IMR-90 (cell line): ENCODE results near the gene FGD5. TPM values are rescaled to one million over a fixed set of nuclear protein-coding genes. Genes with fewer than 3 reads are reported as not detected.

Experiments used
- ATAC-seq: fragments of 200-7000 bp; cut with Tn5 transposase; 2 replicates; pipeline ENCODE4 v1.9.1; 2020; ENCODE audit warnings: low read depth, mild to moderate bottlenecking, moderate library complexity
- BruUV-seq: library from RNA; stranded (reverse); fragments of 400-500 nt; replicated peaks from 2 replicates; lab custom pipeline; 2021; lab: Mats Ljungman, UMichigan
- CTCF ChIA-PET: fragments of 300-600 bp; formaldehyde crosslinking; extraction: SDS; loops from one replicate; lab custom pipeline; 2021; ENCODE audit warnings: antibody characterized with exemption; lab: Yijun Ruan, JAX
- POLR2A ChIA-PET: fragments of 300-600 bp; sonication (Branson Sonifier 250); formaldehyde crosslinking; loops from one replicate; lab custom pipeline; 2022; ENCODE audit warnings: antibody characterized with exemption; ENCODE audit not compliant: unreplicated experiment; lab: Charles Lee
- DNase-seq: peaks from one replicate; pipeline ENCODE4 v3.0.0; 2013
- H2AFZ ChIP-seq: replicated peaks from 2 replicates; pipeline ENCODE3; 2013; ENCODE audit warnings: low read length, mild to moderate bottlenecking; ENCODE audit not compliant: poor library complexity
- H2AK5ac ChIP-seq: 2 replicates; pipeline ENCODE4 v1.6.1; 2013; ENCODE audit warnings: low read depth, low read length, inconsistent platforms
- H2AK9ac ChIP-seq: replicated peaks from 2 replicates; pipeline ENCODE3; 2013; ENCODE audit warnings: mild to moderate bottlenecking, low read depth, low read length, moderate library complexity; ENCODE audit not compliant: poor library complexity
- H2BK120ac ChIP-seq: 2 replicates; pipeline ENCODE4 v1.6.1; 2013; ENCODE audit warnings: low read depth, low read length, inconsistent platforms
- H2BK15ac ChIP-seq: 3 replicates; pipeline ENCODE4 v1.6.1; 2013; ENCODE audit warnings: low read depth, low read length, inconsistent platforms
- H2BK20ac ChIP-seq: 2 replicates; pipeline ENCODE4 v1.6.1; 2013; ENCODE audit warnings: low read depth, mild to moderate bottlenecking, inconsistent platforms, low read length, moderate library complexity
- H2BK5ac ChIP-seq: 2 replicates; pipeline ENCODE4 v1.6.1; 2013; ENCODE audit warnings: mild to moderate bottlenecking, low read depth, low read length, inconsistent platforms; ENCODE audit not compliant: poor library complexity, severe bottlenecking
- H3K14ac ChIP-seq: replicated peaks from 2 replicates; pipeline ENCODE4 v1.6.1; 2013; ENCODE audit warnings: low read depth, low read length, inconsistent platforms
- H3K18ac ChIP-seq: 2 replicates; pipeline ENCODE4 v1.6.1; 2013; ENCODE audit warnings: low read depth, low read length, control low read depth
- H3K23ac ChIP-seq: 2 replicates; pipeline ENCODE4 v1.6.1; 2013; ENCODE audit warnings: low read depth, low read length, inconsistent platforms
- H3K27ac ChIP-seq: 2 replicates; pipeline ENCODE4 v1.5.1; 2013; ENCODE audit warnings: mild to moderate bottlenecking, control low read depth, low read length; ENCODE audit not compliant: insufficient read depth
- H3K27me3 ChIP-seq: 2 replicates; pipeline ENCODE4 v1.6.1; 2013; ENCODE audit warnings: low read length; ENCODE audit not compliant: control insufficient read depth, insufficient read depth
- H3K36me3 ChIP-seq: 2 replicates; pipeline ENCODE4 v1.6.1; 2013; ENCODE audit warnings: low read length, mixed read lengths; ENCODE audit not compliant: control insufficient read depth, insufficient read depth
- H3K4ac ChIP-seq: 2 replicates; pipeline ENCODE4 v1.6.1; 2013; ENCODE audit warnings: low read depth, low read length, inconsistent platforms
- H3K4me1 ChIP-seq: 2 replicates; pipeline ENCODE4 v1.6.1; 2013; ENCODE audit warnings: low read length, mixed read lengths; ENCODE audit not compliant: control insufficient read depth, insufficient read depth
- H3K4me2 ChIP-seq: 2 replicates; pipeline ENCODE4 v1.6.1; 2013; ENCODE audit warnings: low read depth, mild to moderate bottlenecking, control low read depth, low read length, moderate library complexity
- H3K4me3 ChIP-seq: 2 replicates; pipeline ENCODE4 v1.5.1; 2013; ENCODE audit warnings: low read depth, mild to moderate bottlenecking, control low read depth, low read length, moderate library complexity; ENCODE audit not compliant: insufficient read depth
- H3K56ac ChIP-seq: 2 replicates; pipeline ENCODE4 v1.6.1; 2013; ENCODE audit warnings: low read length, inconsistent platforms; ENCODE audit not compliant: insufficient read depth; ENCODE audit errors: extremely low read depth
- H3K79me1 ChIP-seq, 2 experiments: 2 replicates each; pipeline ENCODE4 v1.6.1; 2013; ENCODE audit warnings: low read length in 2 of 2, inconsistent platforms in 1 of 2, low read depth in 1 of 2
- H3K9ac ChIP-seq: 2 replicates; pipeline ENCODE4 v1.6.1; 2013; ENCODE audit warnings: low read depth, low read length, control low read depth
- H3K9me1 ChIP-seq: 2 replicates; pipeline ENCODE4 v1.6.1; 2013; ENCODE audit warnings: low read length, inconsistent platforms; ENCODE audit not compliant: insufficient read depth
- H3K9me3 ChIP-seq: 2 replicates; pipeline ENCODE4 v1.6.1; 2013; ENCODE audit warnings: low read length; ENCODE audit not compliant: control insufficient read depth, insufficient read depth
- H4K20me1 ChIP-seq: 2 replicates; pipeline ENCODE4 v1.6.1; 2013; ENCODE audit warnings: low read length, inconsistent platforms; ENCODE audit not compliant: insufficient read depth
- H4K5ac ChIP-seq: 2 replicates; pipeline ENCODE4 v1.6.1; 2013; ENCODE audit warnings: mild to moderate bottlenecking, low read depth, low read length, control low read depth
- H4K8ac ChIP-seq, 2 experiments: 2 replicates each; pipeline ENCODE4 v1.6.1; 2013; ENCODE audit warnings: low read depth in 2 of 2, low read length in 2 of 2, control low read depth in 1 of 2, inconsistent platforms in 1 of 2
- H4K91ac ChIP-seq: 2 replicates; pipeline ENCODE4 v1.6.1; 2013; ENCODE audit warnings: low read depth, low read length, inconsistent platforms; ENCODE audit not compliant: insufficient read depth
- BHLHE40 ChIP-seq: fragments of 150-350 bp; IDR thresholded peaks from 2 replicates; pipeline ENCODE4 v1.6.1; 2016; ENCODE audit warnings: mild to moderate bottlenecking, low read depth, low read length
- CEBPB ChIP-seq: IDR thresholded peaks from 2 replicates; pipeline ENCODE4 v1.6.1; 2012; ENCODE audit warnings: low read depth, low read length, improper control_type of control experiment
- MAFK ChIP-seq: IDR thresholded peaks from 2 replicates; pipeline ENCODE4 v1.6.1; 2012; ENCODE audit warnings: low read depth, low read length, improper control_type of control experiment
- MAZ ChIP-seq: IDR thresholded peaks from 2 replicates; pipeline ENCODE4 v1.6.1; 2012; ENCODE audit warnings: low read depth, mild to moderate bottlenecking, low read length, improper control_type of control experiment, moderate library complexity, borderline replicate concordance
- MXI1 ChIP-seq: IDR thresholded peaks from 2 replicates; pipeline ENCODE4 v1.6.1; 2012; ENCODE audit warnings: low read depth, mild to moderate bottlenecking, low read length, moderate library complexity, borderline replicate concordance
- NFE2L2 ChIP-seq: fragments of 150-350 bp; IDR thresholded peaks from 2 replicates; pipeline ENCODE4 v1.6.1; 2016; ENCODE audit warnings: low read depth, mild to moderate bottlenecking, low read length
- POLR2A ChIP-seq: IDR thresholded peaks from 2 replicates; pipeline ENCODE4 v1.6.1; 2012; ENCODE audit warnings: mild to moderate bottlenecking, low read depth, low read length
- RAD21 ChIP-seq: IDR thresholded peaks from 2 replicates; pipeline ENCODE4 v1.6.1; 2012; ENCODE audit warnings: low read length, improper control_type of control experiment
- RCOR1 ChIP-seq: IDR thresholded peaks from 2 replicates; pipeline ENCODE4 v1.6.1; 2012; ENCODE audit warnings: mild to moderate bottlenecking, low read length, improper control_type of control experiment; ENCODE audit not compliant: insufficient replicate concordance
- RFX5 ChIP-seq: IDR thresholded peaks from 2 replicates; pipeline ENCODE4 v1.8.0; 2012; ENCODE audit warnings: low read depth, mild to moderate bottlenecking, low read length, moderate library complexity
- SMC3 ChIP-seq: fragments of 150-350 bp; IDR thresholded peaks from 2 replicates; pipeline ENCODE4 v1.6.1; 2016; ENCODE audit warnings: low read depth, mild to moderate bottlenecking, antibody characterized with exemption, low read length, moderate library complexity
- WGBS, 2 experiments: methylation state at CpG; one replicate each; pipeline versions ENCODE4 v1.1.5 to v1.1.7; 2013; ENCODE audit warnings: missing lambda C conversion rate in 2 of 2; ENCODE audit not compliant: insufficient read length in 1 of 2; ENCODE audit errors: extremely low coverage in 2 of 2; 5-methylcytosine and 5-hydroxymethylcytosine counted together
- dilution Hi-C: fragments of 300-500 bp; cut with HindIII; formaldehyde crosslinking; loops from one replicate; pipeline ENCODE4 v1.14.3; 2018; ENCODE audit warnings: low sequenced_read_pairs; ENCODE audit not compliant: unreplicated experiment
- in situ Hi-C: fragments of 300-500 bp; cut with MboI; formaldehyde crosslinking; loops from 3 replicates; pipeline ENCODE4 v1.14.3; 2019; ENCODE audit warnings: low sequenced_read_pairs, inconsistent platforms, mixed read lengths
- intact Hi-C: fragments of 100-400 bp; cut with micrococcal nuclease; formaldehyde crosslinking; loops from 2 replicates; pipeline ENCODE4 v1.10.0; 2022
- polyA plus RNA-seq, 3 experiments: library from polyadenylated mRNA; depleted of rRNA; stranded (reverse); fragments of >200 nt; gene quantifications; 2 replicates each; pipeline ENCODE4 v1.2.3, GENCODE V29; 2012; ENCODE audit warnings: low replicate concordance in 1 of 3
- total RNA-seq: library from RNA; depleted of rRNA; stranded (reverse); fragments of >200 nt; gene quantifications from 2 replicates; pipeline ENCODE4 v1.2.3, GENCODE V29; 2012
- TF ChIP-seq, protein P1 (sequence below): fragments of 150-350 bp; IDR thresholded peaks from 2 replicates; pipeline ENCODE4 v1.6.1; 2016; ENCODE audit warnings: low read depth, mild to moderate bottlenecking, low read length, moderate library complexity, borderline replicate concordance

Gene FGD5
- total and polyA plus RNA-seq, 2 of the 4 experiments (the other 2 are of a cell fraction): not detected

DNA sequence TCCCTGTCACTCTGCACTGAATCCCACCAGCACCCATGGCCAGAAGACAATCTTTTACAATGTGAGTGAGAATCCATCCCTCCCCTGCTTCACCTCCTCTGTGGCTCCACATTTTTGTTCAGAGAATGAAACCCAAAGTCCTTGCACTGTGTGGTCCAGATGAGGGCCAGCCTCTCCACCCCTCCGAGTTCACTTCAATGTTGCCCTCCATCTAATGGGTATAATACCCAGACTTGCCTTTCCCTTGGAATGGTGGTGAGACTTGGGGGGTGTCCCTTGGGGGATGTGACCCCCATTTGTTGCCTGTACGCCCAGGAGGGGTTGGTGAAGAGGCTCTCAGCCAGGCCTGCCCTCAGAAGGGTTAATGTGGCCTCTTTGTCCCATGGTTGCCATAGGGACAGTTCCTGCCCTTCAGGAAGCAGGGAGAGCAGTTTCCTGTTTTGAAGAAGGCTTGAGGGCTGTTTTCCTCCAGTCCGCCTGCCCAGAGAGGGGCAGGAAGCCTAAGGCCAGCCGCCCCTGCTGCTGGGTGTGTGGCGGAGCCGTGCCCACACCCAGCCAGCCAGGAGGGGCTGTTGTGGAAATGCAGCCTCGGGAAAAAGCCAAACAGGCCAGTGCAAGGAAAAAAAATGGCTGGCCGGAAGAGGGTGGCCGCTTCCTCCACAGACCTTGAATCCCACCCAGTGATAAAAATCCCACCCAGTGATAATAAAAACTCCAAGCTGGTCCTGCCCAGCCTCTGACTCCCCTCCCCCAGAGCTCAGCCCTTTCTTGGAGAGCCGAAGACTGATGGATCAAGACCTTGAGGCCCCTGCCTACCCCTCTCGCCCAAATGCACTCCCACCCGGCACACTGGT lies 14.6 kb upstream of the FGD5 start:
- no peak overlapping the region for H4K91ac ChIP-seq
- dilution Hi-C loops: no loop called here
- H3K36me3 ChIP-seq: no peaks in the 10 kb centered on the region
- in situ Hi-C loops: no loop called here
- no TSS peak for BruUV-seq
- H2AK5ac ChIP-seq: no peak overlapping the region
- no peak for DNase-seq
- H2BK5ac ChIP-seq: no peak overlapping the region
- H3K27me3 ChIP-seq: peaks cover 32% of the 10 kb centered on the region
- no peaks in the 10 kb centered on the region for H3K9me3 ChIP-seq
- no peaks in the 10 kb centered on the region for H3K79me1 ChIP-seq
- no peaks in the 10 kb centered on the region for H3K9me1 ChIP-seq
- intact Hi-C loops: no loop called here
- no peaks in the 10 kb centered on the region for H3K4me1 ChIP-seq
- no peak overlapping the region for H2BK20ac ChIP-seq
- H2AK9ac ChIP-seq: no peak overlapping the region
- H3K4ac ChIP-seq: no peak overlapping the region
- TF ChIP-seq RFX5: no peak
- TF ChIP-seq NFE2L2: no peak
- no peak for TF ChIP-seq MXI1
- TF ChIP-seq SMC3: no peak
- TF ChIP-seq MAFK: no peak
- no peak for TF ChIP-seq CEBPB
- TF ChIP-seq, protein P1, sequence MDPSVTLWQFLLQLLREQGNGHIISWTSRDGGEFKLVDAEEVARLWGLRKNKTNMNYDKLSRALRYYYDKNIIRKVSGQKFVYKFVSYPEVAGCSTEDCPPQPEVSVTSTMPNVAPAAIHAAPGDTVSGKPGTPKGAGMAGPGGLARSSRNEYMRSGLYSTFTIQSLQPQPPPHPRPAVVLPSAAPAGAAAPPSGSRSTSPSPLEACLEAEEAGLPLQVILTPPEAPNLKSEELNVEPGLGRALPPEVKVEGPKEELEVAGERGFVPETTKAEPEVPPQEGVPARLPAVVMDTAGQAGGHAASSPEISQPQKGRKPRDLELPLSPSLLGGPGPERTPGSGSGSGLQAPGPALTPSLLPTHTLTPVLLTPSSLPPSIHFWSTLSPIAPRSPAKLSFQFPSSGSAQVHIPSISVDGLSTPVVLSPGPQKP: no peak
- TF ChIP-seq RCOR1: no peak
- no peak for TF ChIP-seq RAD21
- no peak for TF ChIP-seq POLR2A
- TF ChIP-seq MAZ: no peak
- no peak for TF ChIP-seq BHLHE40
- no peak for ATAC-seq
- 61% methylated on average over 3 of the region's 12 CpGs; no CpG with 5 or more reads in 1 of the 2 experiments for WGBS, 2 experiments
- H4K5ac ChIP-seq: no peak overlapping the region
- H4K8ac ChIP-seq: no peak overlapping the region
- no peak overlapping the region for H3K14ac ChIP-seq
- H2AFZ ChIP-seq: no peak overlapping the region
- no peak overlapping the region for H2BK120ac ChIP-seq
- POLR2A ChIA-PET: no interaction called here
- H3K56ac ChIP-seq: no peak overlapping the region
- H3K18ac ChIP-seq: no peak overlapping the region
- CTCF ChIA-PET: no interaction called here
- H3K9ac ChIP-seq: no peak overlapping the region
- no peak overlapping the region for H3K23ac ChIP-seq
- H2BK15ac ChIP-seq: no peak overlapping the region
- no peak overlapping the region for H3K4me2 ChIP-seq
- no peak overlapping the region for H3K27ac ChIP-seq
- no peak overlapping the region for H3K4me3 ChIP-seq
- H4K20me1 ChIP-seq: no peaks in the 10 kb centered on the region
